Measurements from ENCODE around the gene RBL1. TPM values are rescaled to one million over a fixed set of nuclear protein-coding genes. Genes with fewer than 3 reads are reported as not detected.

Gene RBL1
- total RNA-seq, 2 donors from 2014 or later: 8.2 to 9.7 TPM

- H3K4me1 ChIP-seq (replicated peaks): no peaks in the 10 kb centered on the region
- no peaks in the 10 kb centered on the region for H3K9me3 ChIP-seq
- intact Hi-C loops (cut with DNase I): no loop called here
- DNase-seq (ENCODE audit: low spot score): no peak
- 77% methylated on average over 4 of the region's 4 CpGs for WGBS
- H3K27me3 ChIP-seq (replicated peaks; ENCODE audit: insufficient read depth): no peaks in the 10 kb centered on the region
- no peak overlapping the region for H3K4me3 ChIP-seq
- no peak overlapping the region for H3K27ac ChIP-seq
- H3K36me3 ChIP-seq: no peaks in the 10 kb centered on the region
- TF ChIP-seq CTCF (IDR thresholded peaks at IDR 0.05): no peak
- TF ChIP-seq POLR2AphosphoS5 (IDR thresholded peaks at IDR 0.05): no peak
- TF ChIP-seq POLR2A (IDR thresholded peaks at IDR 0.05): no peak
These were observed 24.7 kb upstream of the RBL1 start for GRCh38 chr20:37120497-37120896.

GRCh38 chr20:37119356-37120036 is 23.7 kb upstream of the RBL1 start:
- H3K36me3 ChIP-seq: no peaks in the 10 kb centered on the region
- H3K27me3 ChIP-seq (replicated peaks; ENCODE audit: insufficient read depth): no peaks in the 10 kb centered on the region
- intact Hi-C loops (cut with DNase I): no loop called here
- no peak for DNase-seq (ENCODE audit: low spot score)
- no peak overlapping the region for H3K27ac ChIP-seq
- no peak overlapping the region for H3K4me3 ChIP-seq
- no peaks in the 10 kb centered on the region for H3K9me3 ChIP-seq
- 95% methylated on average over 7 of the region's 7 CpGs for WGBS
- TF ChIP-seq POLR2A (IDR thresholded peaks at IDR 0.05) (no peak), CTCF (IDR thresholded peaks at IDR 0.05) (no peak), POLR2AphosphoS5 (IDR thresholded peaks at IDR 0.05) (no peak)
- H3K4me1 ChIP-seq (replicated peaks): no peaks in the 10 kb centered on the region

- intact Hi-C loops (cut with DNase I): no loop called here
- Histone ChIP-seq H3K27me3 (replicated peaks; ENCODE audit: insufficient read depth) (no peaks in the 10 kb centered on the region), H3K27ac (no peak overlapping the region), H3K36me3 (no peaks in the 10 kb centered on the region), H3K9me3 (no peaks in the 10 kb centered on the region), H3K4me1 (replicated peaks) (no peaks in the 10 kb centered on the region), H3K4me3 (no peak overlapping the region)
- TF ChIP-seq POLR2A (IDR thresholded peaks at IDR 0.05): no peak
- no peak for TF ChIP-seq CTCF (IDR thresholded peaks at IDR 0.05)
- TF ChIP-seq POLR2AphosphoS5 (IDR thresholded peaks at IDR 0.05): no peak
- 78% methylated on average over 8 of the region's 8 CpGs for WGBS
- DNase-seq (ENCODE audit: low spot score): no peak
These were observed 18.2 kb upstream of the RBL1 start for GRCh38 chr20:37114012-37114411.

GRCh38 chr20:37111926-37112455 is 16.2 kb upstream of the RBL1 start:
- DNase-seq (ENCODE audit: low spot score): no peak
- no peak overlapping the region for H3K27ac ChIP-seq
- H3K36me3 ChIP-seq: no peaks in the 10 kb centered on the region
- TF ChIP-seq CTCF (IDR thresholded peaks at IDR 0.05) (no peak), POLR2A (IDR thresholded peaks at IDR 0.05) (no peak), POLR2AphosphoS5 (IDR thresholded peaks at IDR 0.05) (no peak)
- intact Hi-C loops (cut with DNase I): no loop called here
- no peaks in the 10 kb centered on the region for H3K9me3 ChIP-seq
- no peaks in the 10 kb centered on the region for H3K27me3 ChIP-seq (replicated peaks; ENCODE audit: insufficient read depth)
- no peaks in the 10 kb centered on the region for H3K4me1 ChIP-seq (replicated peaks)
- no peak overlapping the region for H3K4me3 ChIP-seq
- 92% methylated on average over 2 of the region's 2 CpGs for WGBS

- WGBS: 86% methylated on average over 4 of the region's 4 CpGs
- Histone ChIP-seq H3K4me1 (replicated peaks) (no peaks in the 10 kb centered on the region), H3K9me3 (no peaks in the 10 kb centered on the region), H3K4me3 (no peak overlapping the region), H3K36me3 (no peaks in the 10 kb centered on the region), H3K27ac (no peak overlapping the region), H3K27me3 (replicated peaks; ENCODE audit: insufficient read depth) (no peaks in the 10 kb centered on the region)
- no peak for DNase-seq (ENCODE audit: low spot score)
- TF ChIP-seq CTCF (IDR thresholded peaks at IDR 0.05) (no peak), POLR2A (IDR thresholded peaks at IDR 0.05) (no peak), POLR2AphosphoS5 (IDR thresholded peaks at IDR 0.05) (no peak)
- intact Hi-C loops (cut with DNase I): no loop called here
These were observed 12.9 kb upstream of the RBL1 start for GRCh38 chr20:37108676-37109075.
